GM23338 (cell line): ENCODE data around the gene ARF6. TPM values are rescaled to one million over a fixed set of nuclear protein-coding genes. Genes with fewer than 3 reads are reported as not detected.

Source experiments
- ATAC-seq: fragments of 200-7000 bp; cut with Tn5 transposase; 3 replicates; pipeline ENCODE4 v1.9.1; 2020
- DNase-seq: peaks from one replicate; pipeline ENCODE4 v3.0.0-alpha.2; 2015; ENCODE audit warnings: low spot score
- H2AFZ ChIP-seq: fragments of 200-600 bp; sonication (generic); 2 replicates; pipeline ENCODE4 v1.8.0; 2016; ENCODE audit warnings: antibody characterized with exemption, mild to moderate bottlenecking, moderate library complexity
- H3F3A ChIP-seq: fragments of 200-600 bp; sonication (generic); replicated peaks from 2 replicates; pipeline ENCODE4 v1.8.0; 2017; ENCODE audit warnings: antibody characterized with exemption, mixed run types, low read depth
- H3K27ac ChIP-seq: fragments of 200-600 bp; sonication (generic); 2 replicates; pipeline ENCODE4 v1.6.1; 2016; ENCODE audit warnings: low read depth
- H3K27me3 ChIP-seq: fragments of 200-600 bp; sonication (generic); 2 replicates; pipeline ENCODE4 v1.8.0; 2016; ENCODE audit warnings: mild to moderate bottlenecking, mixed run types, moderate library complexity; ENCODE audit not compliant: insufficient read depth
- H3K36me3 ChIP-seq: fragments of 200-600 bp; sonication (generic); 2 replicates; pipeline ENCODE4 v1.8.0; 2016; ENCODE audit warnings: mild to moderate bottlenecking; ENCODE audit not compliant: insufficient read depth
- H3K4me1 ChIP-seq: fragments of 200-600 bp; sonication (generic); 2 replicates; pipeline ENCODE4 v1.8.0; 2016; ENCODE audit warnings: mild to moderate bottlenecking, moderate library complexity; ENCODE audit not compliant: insufficient read depth
- H3K4me2 ChIP-seq: fragments of 200-600 bp; sonication (generic); 2 replicates; pipeline ENCODE4 v1.7.1; 2017; ENCODE audit warnings: mixed run types
- H3K4me3 ChIP-seq: fragments of 200-600 bp; sonication (generic); 2 replicates; pipeline ENCODE4 v1.6.1; 2016; ENCODE audit warnings: mixed run types
- H3K79me2 ChIP-seq: fragments of 200-600 bp; sonication (generic); replicated peaks from 2 replicates; pipeline ENCODE4 v1.8.0; 2017; ENCODE audit warnings: mild to moderate bottlenecking; ENCODE audit not compliant: insufficient read depth
- H3K9me2 ChIP-seq: fragments of 200-600 bp; sonication (generic); 2 replicates; pipeline ENCODE4 v1.8.0; 2017; ENCODE audit not compliant: insufficient read depth
- H4K20me1 ChIP-seq: fragments of 200-600 bp; sonication (generic); replicated peaks from 2 replicates; pipeline ENCODE4 v1.8.0; 2017; ENCODE audit warnings: mild to moderate bottlenecking; ENCODE audit not compliant: insufficient read depth
- H3K27ac Mint-ChIP-seq: 2 replicates; pipeline ENCODE4 v1.8.0; 2020; ENCODE audit warnings: inconsistent platforms, mild to moderate bottlenecking, moderate library complexity, mixed read lengths
- H3K27me3 Mint-ChIP-seq: 3 replicates; pipeline ENCODE4 v1.8.0; 2022; ENCODE audit warnings: low read depth, mild to moderate bottlenecking, moderate library complexity, mixed read lengths, inconsistent platforms; ENCODE audit not compliant: insufficient read depth, poor library complexity
- H3K36me3 Mint-ChIP-seq: 3 replicates; pipeline ENCODE4 v1.8.0; 2021; ENCODE audit warnings: low read depth, mild to moderate bottlenecking, inconsistent platforms, moderate library complexity, mixed read lengths
- H3K4me1 Mint-ChIP-seq: 3 replicates; pipeline ENCODE4 v1.8.0; 2020; ENCODE audit warnings: mild to moderate bottlenecking, inconsistent platforms, mixed read lengths
- H3K4me3 Mint-ChIP-seq: 3 replicates; pipeline ENCODE4 v1.8.0; 2021; ENCODE audit warnings: moderate library complexity, mild to moderate bottlenecking, inconsistent platforms, mixed read lengths
- H3K9me3 Mint-ChIP-seq: 3 replicates; pipeline ENCODE4 v1.8.0; 2020; ENCODE audit warnings: moderate library complexity, mild to moderate bottlenecking, inconsistent platforms, mixed read lengths
- EZH2phosphoT487 ChIP-seq: fragments of 200-600 bp; sonication (generic); IDR thresholded peaks from one replicate; pipeline ENCODE4 v1.8.1; 2018; ENCODE audit warnings: antibody characterized with exemption; ENCODE audit not compliant: unreplicated experiment
- POLR2AphosphoS5 ChIP-seq: IDR thresholded peaks from 2 replicates; pipeline ENCODE4 v1.6.1; 2016; ENCODE audit warnings: antibody characterized with exemption, low read depth
- polyA plus RNA-seq: library from polyadenylated mRNA; unstranded; fragments of >200 nt; fragmentation: Nextera tagmentation; extraction: Ambion mirVana; gene quantifications from 2 replicates; pipeline ENCODE4 v1.2.1, GENCODE V29; 2016
- total RNA-seq: library from RNA; depleted of rRNA; stranded (reverse); fragments of >200 nt; shearing (Covaris generic); gene quantifications from 2 replicates; pipeline ENCODE4 v1.2.3, GENCODE V29; 2014
- TF ChIP-seq, protein P1 (sequence below), 2 experiments: fragments of 200-600 bp in 1 of 2; sonication (generic) in 1 of 2; conservative IDR thresholded peaks; 2 replicates each; pipeline versions ENCODE4 v1.5.1 to v1.6.1; 2016 to 2017; ENCODE audit warnings: antibody characterized with exemption in 2 of 2, low read depth in 2 of 2, mild to moderate bottlenecking in 2 of 2, moderate library complexity in 1 of 2

The ARF6 gene
- total and polyA plus RNA-seq, 2 experiments from 2014 or later, result 47.8 to 73.1 TPM

DNA sequence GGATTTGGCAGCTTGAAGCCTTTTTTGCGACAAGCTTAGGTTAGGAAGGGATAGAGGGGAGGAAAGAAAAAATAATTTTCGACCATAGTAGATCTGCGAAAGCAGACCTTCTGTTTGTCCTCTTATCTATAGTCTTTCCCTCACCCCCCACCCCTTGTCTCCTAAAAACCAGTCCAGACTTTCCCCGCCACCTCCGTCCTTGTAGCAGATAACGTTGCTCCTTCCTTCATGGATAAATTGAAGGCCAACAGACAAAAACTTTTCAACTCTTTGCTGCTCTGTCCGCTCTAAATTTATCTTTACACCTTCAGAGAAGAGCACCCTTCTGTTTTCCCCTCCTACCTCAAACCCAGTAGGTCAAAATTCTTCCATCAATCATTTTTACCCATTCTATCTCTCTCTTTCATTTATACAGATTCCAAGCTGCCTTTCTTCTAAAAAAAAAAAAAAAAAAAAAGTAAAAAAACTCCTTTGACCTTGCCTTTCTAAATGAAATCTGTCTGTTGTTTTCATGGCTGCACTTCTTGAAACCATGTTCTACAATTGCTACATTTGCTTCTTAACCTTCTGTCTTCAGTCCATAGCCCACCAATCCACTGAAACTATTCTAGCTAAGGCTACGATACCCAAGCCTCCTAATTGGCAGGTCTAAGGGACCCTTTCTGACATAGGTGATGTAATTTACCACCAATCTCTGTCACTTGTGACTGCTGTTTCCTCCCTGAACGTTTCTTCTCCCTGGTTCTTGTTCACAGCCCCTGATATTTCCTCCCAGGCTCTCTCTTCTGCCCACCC, 29.2 kb upstream of the ARF6 start:
- Histone ChIP-seq H3F3A (no peaks in the 10 kb centered on the region), H3K27ac (peak overlapping the region; percentile 93), H3K79me2 (no peaks in the 10 kb centered on the region), H3K4me2 (peak overlapping the region; percentile 94), H4K20me1 (no peaks in the 10 kb centered on the region), H3K4me1 (peaks cover 8% of the 10 kb centered on the region; the same call in 1 of the 2 replicates), H3K4me3 (peak overlapping the region; percentile 95), H3K36me3 (no peaks in the 10 kb centered on the region), H2AFZ (peak overlapping the region; percentile 94), H3K9me2 (no peaks in the 10 kb centered on the region), H3K27me3 (no peaks in the 10 kb centered on the region)
- H3K9me3 Mint-ChIP-seq, result peaks cover 3% of the 10 kb centered on the region; the same call in 2 of the 3 replicates
- H3K4me3 Mint-ChIP-seq, result no peak overlapping the region
- TF ChIP-seq POLR2AphosphoS5, result no peak
- peaks cover 19% of the 10 kb centered on the region for H3K27me3 Mint-ChIP-seq
- peak; percentile 33 for DNase-seq
- H3K4me1 Mint-ChIP-seq, result peaks cover 8% of the 10 kb centered on the region; the same call in 2 of the 3 replicates
- H3K36me3 Mint-ChIP-seq, result no peaks in the 10 kb centered on the region; the same call in 1 of the 3 replicates
- ATAC-seq, result no peak
- H3K27ac Mint-ChIP-seq, result no peak overlapping the region; the same call in 1 of the 2 replicates

DNA sequence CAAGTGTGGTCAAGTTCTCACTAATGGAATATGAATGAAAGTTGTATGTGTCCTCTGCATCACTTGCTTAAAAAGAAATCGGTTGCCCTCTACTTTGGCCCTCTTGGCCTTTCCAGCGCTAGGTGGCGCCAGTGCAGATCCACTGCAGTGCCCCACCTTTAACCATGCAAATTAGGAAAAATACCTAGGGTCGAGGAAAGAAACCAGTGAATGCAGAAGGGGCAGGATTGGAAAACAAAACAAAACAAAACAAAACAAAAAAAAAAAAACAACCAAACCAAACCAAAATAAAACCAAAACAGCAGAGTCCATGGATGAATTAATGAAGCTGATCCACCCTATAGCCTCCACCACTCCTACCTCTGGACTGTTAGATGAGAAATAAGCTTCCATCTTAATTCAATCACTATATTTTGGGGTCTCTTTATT, 27.4 kb upstream of the ARF6 start:
- Mint-ChIP-seq H3K4me3 (no peak overlapping the region), H3K9me3 (peaks cover 3% of the 10 kb centered on the region; the same call in 2 of the 3 replicates), H3K4me1 (peaks cover 5% of the 10 kb centered on the region; the same call in 2 of the 3 replicates), H3K27me3 (peaks cover 22% of the 10 kb centered on the region), H3K36me3 (no peaks in the 10 kb centered on the region; the same call in 1 of the 3 replicates), H3K27ac (no peak overlapping the region)
- Histone ChIP-seq H3F3A (no peaks in the 10 kb centered on the region), H4K20me1 (no peaks in the 10 kb centered on the region), H2AFZ (no peak overlapping the region), H3K27me3 (no peaks in the 10 kb centered on the region), H3K79me2 (no peaks in the 10 kb centered on the region), H3K27ac (no peak overlapping the region), H3K4me2 (no peak overlapping the region), H3K4me3 (no peak overlapping the region), H3K4me1 (peaks cover 8% of the 10 kb centered on the region; the same call in 1 of the 2 replicates), H3K9me2 (no peaks in the 10 kb centered on the region), H3K36me3 (no peaks in the 10 kb centered on the region)
- DNase-seq (peak; percentile 89), ATAC-seq (no peak)
- TF ChIP-seq, protein P1, sequence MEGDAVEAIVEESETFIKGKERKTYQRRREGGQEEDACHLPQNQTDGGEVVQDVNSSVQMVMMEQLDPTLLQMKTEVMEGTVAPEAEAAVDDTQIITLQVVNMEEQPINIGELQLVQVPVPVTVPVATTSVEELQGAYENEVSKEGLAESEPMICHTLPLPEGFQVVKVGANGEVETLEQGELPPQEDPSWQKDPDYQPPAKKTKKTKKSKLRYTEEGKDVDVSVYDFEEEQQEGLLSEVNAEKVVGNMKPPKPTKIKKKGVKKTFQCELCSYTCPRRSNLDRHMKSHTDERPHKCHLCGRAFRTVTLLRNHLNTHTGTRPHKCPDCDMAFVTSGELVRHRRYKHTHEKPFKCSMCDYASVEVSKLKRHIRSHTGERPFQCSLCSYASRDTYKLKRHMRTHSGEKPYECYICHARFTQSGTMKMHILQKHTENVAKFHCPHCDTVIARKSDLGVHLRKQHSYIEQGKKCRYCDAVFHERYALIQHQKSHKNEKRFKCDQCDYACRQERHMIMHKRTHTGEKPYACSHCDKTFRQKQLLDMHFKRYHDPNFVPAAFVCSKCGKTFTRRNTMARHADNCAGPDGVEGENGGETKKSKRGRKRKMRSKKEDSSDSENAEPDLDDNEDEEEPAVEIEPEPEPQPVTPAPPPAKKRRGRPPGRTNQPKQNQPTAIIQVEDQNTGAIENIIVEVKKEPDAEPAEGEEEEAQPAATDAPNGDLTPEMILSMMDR (conservative IDR thresholded peaks at IDR 0.05; ENCODE audit: low read depth in 2 of 2), result peak; percentile 93 to 97
- TF ChIP-seq EZH2phosphoT487, result no peak

DNA sequence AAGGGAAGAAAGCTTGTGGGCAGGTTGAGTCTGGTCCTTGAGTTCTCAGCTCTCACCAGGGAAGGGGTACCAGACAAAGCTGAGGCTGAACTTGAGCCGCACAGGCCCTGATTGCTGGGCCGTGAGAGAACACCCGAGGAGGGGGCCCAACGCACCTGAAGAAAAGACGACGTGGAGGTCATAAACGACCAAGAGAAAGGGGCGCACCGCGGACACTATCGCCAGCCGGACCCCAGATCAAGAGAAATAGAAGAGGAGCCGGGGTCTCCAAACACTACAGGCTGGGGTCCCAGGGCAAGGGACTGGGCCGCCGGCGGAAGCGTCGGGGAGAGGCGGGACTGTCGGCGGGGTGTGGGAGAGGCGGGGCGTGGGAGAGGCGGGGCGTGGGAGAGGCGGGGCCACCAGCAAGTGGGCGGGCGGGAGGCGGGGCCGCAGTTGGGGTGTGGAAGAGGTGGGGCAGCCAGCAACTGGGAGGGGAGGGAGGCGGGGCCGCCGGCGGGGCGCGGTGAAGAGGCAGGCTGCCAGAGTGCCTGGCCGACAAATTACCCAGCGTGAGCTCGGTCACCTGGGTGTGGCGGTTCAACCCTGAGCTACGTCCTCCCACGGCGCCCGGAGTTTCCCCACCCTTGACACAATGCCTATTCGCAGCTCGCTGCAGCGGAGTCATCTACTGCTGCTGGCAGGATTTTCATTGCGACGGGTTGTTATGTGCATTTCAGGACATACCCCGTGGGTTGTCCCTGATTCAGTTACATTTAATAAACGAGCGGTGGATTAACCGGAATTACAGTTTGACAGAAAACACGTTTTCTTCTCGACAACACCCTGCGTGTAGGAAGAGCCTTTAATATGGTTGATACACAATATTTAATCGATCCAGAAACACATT, 24.8 kb upstream of the ARF6 start:
- ATAC-seq (peak; percentile 91), DNase-seq (peak; percentile 94)
- Histone ChIP-seq H3K4me3 (peak overlapping the region; percentile 70), H3K27me3 (no peaks in the 10 kb centered on the region), H3K4me2 (peak overlapping the region; percentile 94), H2AFZ (peak overlapping the region; percentile 99), H3K79me2 (no peaks in the 10 kb centered on the region), H4K20me1 (no peaks in the 10 kb centered on the region), H3K9me2 (no peaks in the 10 kb centered on the region), H3F3A (no peaks in the 10 kb centered on the region), H3K27ac (peak overlapping the region; percentile 90), H3K36me3 (no peaks in the 10 kb centered on the region), H3K4me1 (peaks cover 8% of the 10 kb centered on the region; the same call in 1 of the 2 replicates)
- TF ChIP-seq POLR2AphosphoS5 (peak; percentile 76), EZH2phosphoT487 (no peak)
- Mint-ChIP-seq H3K4me3 (peak overlapping the region; percentile 89), H3K36me3 (no peaks in the 10 kb centered on the region; the same call in 2 of the 3 replicates), H3K9me3 (no peaks in the 10 kb centered on the region), H3K4me1 (peaks cover 3% of the 10 kb centered on the region; the same call in 2 of the 3 replicates), H3K27me3 (peaks cover 9% of the 10 kb centered on the region), H3K27ac (peak overlapping the region; percentile 96)
